CD4-positive, alpha-beta T cell treated with Interleukin-17A for 1 hour (primary cell): ENCODE measurements around the gene NBAS.
"Not testable (repeated sequence)": the region's sequence is repeated elsewhere in the genome, so short reads cannot be mapped to it uniquely, and the experiment has no call there.

ENCODE experiments used
- DNase-seq: peaks from one replicate; pipeline ENCODE4 v3.0.0-alpha.2; 2020

The NBAS gene

GRCh38 chr2:15520346-15520745, 40.8 kb downstream of the NBAS start:
- no peak for DNase-seq

GRCh38 chr2:15518759-15519158, 42.4 kb downstream of the NBAS start:
- DNase-seq = not testable (repeated sequence)

- no peak for DNase-seq
Measured at GRCh38 chr2:15517793-15518192, 43.3 kb downstream of the NBAS start.

- DNase-seq = no peak
Measured at GRCh38 chr2:15511686-15512085, 49.4 kb downstream of the NBAS start.

GRCh38 chr2:15510552-15510951, 50.6 kb downstream of the NBAS start:
- no peak for DNase-seq

GRCh38 chr2:15510131-15510530, 51.0 kb downstream of the NBAS start:
- DNase-seq = no peak

GRCh38 chr2:15507697-15508096, 53.4 kb downstream of the NBAS start:
- DNase-seq = no peak

- DNase-seq = no peak
Measured at GRCh38 chr2:15507061-15507460, 54.1 kb downstream of the NBAS start.

GRCh38 chr2:15506229-15506819, 54.8 kb downstream of the NBAS start:
- no peak for DNase-seq

- no peak for DNase-seq
Measured at GRCh38 chr2:15504882-15505663, 56.1 kb downstream of the NBAS start.

GRCh38 chr2:15499251-15499650, 61.9 kb downstream of the NBAS start:
- DNase-seq = not testable (repeated sequence)

- no peak for DNase-seq
Measured at GRCh38 chr2:15498554-15498953, 62.6 kb downstream of the NBAS start.

GRCh38 chr2:15494877-15495276, 66.3 kb downstream of the NBAS start:
- no peak for DNase-seq

GRCh38 chr2:15492773-15493325, 68.3 kb downstream of the NBAS start:
- DNase-seq = no peak

- no peak for DNase-seq
Measured at GRCh38 chr2:15486770-15487169, 74.4 kb downstream of the NBAS start.

- no peak for DNase-seq
Measured at GRCh38 chr2:15485949-15486348, 75.2 kb downstream of the NBAS start.

- DNase-seq = no peak
Measured at GRCh38 chr2:15481000-15481399, 80.1 kb downstream of the NBAS start.

GRCh38 chr2:15480552-15480951, 80.6 kb downstream of the NBAS start:
- DNase-seq = no peak

- DNase-seq = no peak
Measured at GRCh38 chr2:15472876-15473275, 88.3 kb downstream of the NBAS start.

- no peak for DNase-seq
Measured at GRCh38 chr2:15472133-15472532, 89.0 kb downstream of the NBAS start.

- no peak for DNase-seq
Measured at GRCh38 chr2:15471606-15472005, 89.5 kb downstream of the NBAS start.

GRCh38 chr2:15460112-15460620, 101.0 kb downstream of the NBAS start:
- no peak for DNase-seq

- DNase-seq = no peak
Measured at GRCh38 chr2:15458277-15458676, 102.9 kb downstream of the NBAS start.

GRCh38 chr2:15457868-15458267, 103.3 kb downstream of the NBAS start:
- no peak for DNase-seq
